ENCODE results near the gene DDX24. TPM values are rescaled to one million over a fixed set of nuclear protein-coding genes. Genes with fewer than 3 reads are reported as not detected.

Gene DDX24
- total RNA-seq, 1 donor from 2014 or later: 168 TPM

DNA sequence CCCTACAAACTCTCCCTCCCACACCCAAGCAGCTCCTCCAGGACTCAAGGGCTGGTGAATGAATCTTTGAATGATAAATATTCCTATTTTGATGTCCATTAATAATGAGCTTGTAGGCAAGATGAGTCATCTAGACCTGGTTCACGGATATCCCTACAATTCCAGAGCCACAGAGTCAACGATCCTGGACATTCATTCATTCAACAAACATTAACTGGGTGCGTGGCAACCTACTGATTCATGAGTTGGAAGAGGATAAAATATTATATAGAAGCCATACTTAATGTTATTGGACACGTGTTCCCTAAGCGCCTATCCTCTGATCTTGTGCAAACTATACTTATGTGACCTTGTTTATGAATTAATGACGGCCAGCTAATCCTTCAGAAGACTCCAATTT lies 55.3 kb downstream of the DDX24 start:
- peak overlapping the region; percentile 87 for H3K4me3 Mint-ChIP-seq
- H3K9me3 Mint-ChIP-seq: no peaks in the 10 kb centered on the region
- DNase-seq (ENCODE audit: low read depth, low spot score): no peak
- H3K36me3 Mint-ChIP-seq (ENCODE audit: low read depth): no peaks in the 10 kb centered on the region
- TF ChIP-seq, protein P1, sequence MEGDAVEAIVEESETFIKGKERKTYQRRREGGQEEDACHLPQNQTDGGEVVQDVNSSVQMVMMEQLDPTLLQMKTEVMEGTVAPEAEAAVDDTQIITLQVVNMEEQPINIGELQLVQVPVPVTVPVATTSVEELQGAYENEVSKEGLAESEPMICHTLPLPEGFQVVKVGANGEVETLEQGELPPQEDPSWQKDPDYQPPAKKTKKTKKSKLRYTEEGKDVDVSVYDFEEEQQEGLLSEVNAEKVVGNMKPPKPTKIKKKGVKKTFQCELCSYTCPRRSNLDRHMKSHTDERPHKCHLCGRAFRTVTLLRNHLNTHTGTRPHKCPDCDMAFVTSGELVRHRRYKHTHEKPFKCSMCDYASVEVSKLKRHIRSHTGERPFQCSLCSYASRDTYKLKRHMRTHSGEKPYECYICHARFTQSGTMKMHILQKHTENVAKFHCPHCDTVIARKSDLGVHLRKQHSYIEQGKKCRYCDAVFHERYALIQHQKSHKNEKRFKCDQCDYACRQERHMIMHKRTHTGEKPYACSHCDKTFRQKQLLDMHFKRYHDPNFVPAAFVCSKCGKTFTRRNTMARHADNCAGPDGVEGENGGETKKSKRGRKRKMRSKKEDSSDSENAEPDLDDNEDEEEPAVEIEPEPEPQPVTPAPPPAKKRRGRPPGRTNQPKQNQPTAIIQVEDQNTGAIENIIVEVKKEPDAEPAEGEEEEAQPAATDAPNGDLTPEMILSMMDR (conservative IDR thresholded peaks at IDR 0.05): no peak
- no peak overlapping the region for H3K27ac Mint-ChIP-seq (ENCODE audit: unreplicated experiment)
- H3K27me3 Mint-ChIP-seq (ENCODE audit: low read depth): no peaks in the 10 kb centered on the region
- H3K4me1 Mint-ChIP-seq: peaks cover 20% of the 10 kb centered on the region

DNA sequence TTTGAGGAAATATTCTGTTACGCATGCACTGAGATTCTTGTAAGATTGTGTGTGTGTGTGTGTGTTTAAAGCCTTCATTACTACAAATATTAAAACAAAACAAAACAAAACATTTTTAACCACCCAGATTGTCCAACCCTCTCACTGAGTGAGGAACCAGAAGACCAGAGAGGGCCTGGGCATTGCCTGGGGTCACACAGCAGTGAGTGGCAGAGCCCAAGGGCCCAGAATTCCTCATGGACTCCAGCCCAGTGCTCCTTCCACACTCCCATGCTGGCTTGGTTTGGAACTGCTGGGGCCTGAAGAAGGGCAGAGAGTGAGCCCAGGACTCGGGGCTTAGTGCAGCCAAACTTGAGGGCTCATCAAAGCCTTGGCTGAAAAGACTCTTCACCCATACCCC lies 56.5 kb downstream of the DDX24 start:
- no peaks in the 10 kb centered on the region for H3K27me3 Mint-ChIP-seq (ENCODE audit: low read depth)
- H3K9me3 Mint-ChIP-seq: no peaks in the 10 kb centered on the region
- TF ChIP-seq, protein P1 (conservative IDR thresholded peaks at IDR 0.05): no peak
- DNase-seq (ENCODE audit: low read depth, low spot score): no peak
- H3K36me3 Mint-ChIP-seq (ENCODE audit: low read depth): no peaks in the 10 kb centered on the region
- peaks cover 20% of the 10 kb centered on the region for H3K4me1 Mint-ChIP-seq
- no peak overlapping the region for H3K27ac Mint-ChIP-seq (ENCODE audit: unreplicated experiment)
- H3K4me3 Mint-ChIP-seq: no peak overlapping the region

DNA sequence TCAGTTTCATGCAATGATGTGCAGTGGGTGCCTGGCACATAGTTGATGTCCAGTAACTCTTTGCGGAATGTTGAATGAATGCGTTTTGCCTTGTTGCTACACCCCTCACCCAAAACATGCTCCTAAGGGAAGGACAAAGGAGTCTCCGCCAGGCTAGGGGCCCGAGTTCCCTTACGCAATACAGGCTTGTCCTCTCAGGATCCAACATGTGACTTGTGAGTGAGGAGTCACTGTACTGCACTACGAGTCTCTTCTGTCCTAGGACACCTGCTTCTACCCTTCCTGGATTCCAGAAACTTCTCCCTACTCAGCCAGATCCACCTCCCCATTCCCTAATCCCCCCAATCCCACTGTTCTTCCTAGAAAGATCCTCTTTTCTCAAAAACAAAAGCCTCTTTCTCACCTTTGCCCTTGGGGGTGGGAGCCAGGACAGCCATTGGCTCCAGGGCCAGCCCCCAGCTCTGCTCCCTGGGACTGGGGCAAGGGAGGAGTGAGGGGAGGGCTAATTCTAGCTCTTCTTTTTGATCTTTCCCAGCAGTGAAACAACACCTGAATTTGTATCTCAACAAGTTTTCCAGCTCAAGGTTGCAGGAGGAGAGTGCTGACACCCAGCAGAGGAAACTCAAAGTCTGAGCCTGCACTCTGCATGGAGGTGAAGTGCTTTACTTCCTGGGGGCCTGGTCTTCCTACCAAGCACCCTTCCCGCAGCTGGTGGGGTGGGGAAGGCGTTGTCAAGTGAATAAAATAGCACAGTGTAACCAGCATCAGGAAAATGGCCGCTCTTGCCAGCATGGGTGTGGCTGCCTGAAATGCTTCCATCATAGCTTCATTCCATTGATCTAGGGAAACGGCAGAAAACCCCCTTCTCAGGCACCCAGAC lies 58.2 kb downstream of the DDX24 start:
- no peaks in the 10 kb centered on the region for H3K9me3 Mint-ChIP-seq
- H3K4me1 Mint-ChIP-seq: peaks cover 17% of the 10 kb centered on the region
- H3K27me3 Mint-ChIP-seq (ENCODE audit: low read depth): no peaks in the 10 kb centered on the region
- no peaks in the 10 kb centered on the region for H3K36me3 Mint-ChIP-seq (ENCODE audit: low read depth)
- no peak overlapping the region for H3K4me3 Mint-ChIP-seq
- DNase-seq (ENCODE audit: low read depth, low spot score): no peak
- H3K27ac Mint-ChIP-seq (ENCODE audit: unreplicated experiment): no peak overlapping the region
- TF ChIP-seq, protein P1 (conservative IDR thresholded peaks at IDR 0.05): no peak

DNA sequence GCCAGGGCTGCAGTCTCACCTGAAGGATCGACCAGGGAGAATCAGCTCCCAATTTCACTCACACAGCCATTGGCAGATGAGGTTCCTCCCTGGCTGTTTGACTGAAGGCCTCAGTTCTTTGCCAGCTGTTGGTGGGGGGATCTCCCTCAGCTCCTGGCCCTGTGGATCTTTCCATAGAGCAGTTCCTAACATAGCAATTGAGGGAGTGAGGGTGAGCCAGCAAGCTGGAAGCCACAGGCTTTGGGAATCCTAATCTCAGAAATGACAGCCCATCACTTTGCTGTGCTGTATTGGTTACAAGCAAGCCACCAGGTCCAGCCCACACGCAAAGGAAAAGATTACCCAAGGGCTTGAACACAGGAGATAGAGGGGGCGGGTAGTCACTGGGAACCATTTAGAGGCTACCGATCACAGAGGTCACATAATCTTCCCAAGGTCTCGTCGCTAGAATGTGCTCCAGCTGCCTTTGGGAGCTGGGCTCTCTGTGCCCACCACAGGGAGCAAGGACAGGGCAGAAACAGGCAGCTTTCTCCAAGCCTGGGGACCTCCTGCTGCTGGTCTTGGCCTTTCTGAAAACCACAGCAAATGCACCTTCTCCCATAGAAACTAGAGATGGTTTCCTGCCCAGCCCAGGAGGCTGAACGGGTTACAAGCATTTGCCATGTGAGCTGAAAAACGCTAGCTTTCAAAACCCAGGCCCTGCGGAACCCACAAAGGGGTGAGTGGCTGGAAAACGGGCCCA lies 59.4 kb downstream of the DDX24 start:
- Mint-ChIP-seq H3K4me3 (no peak overlapping the region), H3K27ac (ENCODE audit: unreplicated experiment) (no peak overlapping the region), H3K36me3 (ENCODE audit: low read depth) (no peaks in the 10 kb centered on the region), H3K4me1 (peaks cover 17% of the 10 kb centered on the region), H3K9me3 (no peaks in the 10 kb centered on the region), H3K27me3 (ENCODE audit: low read depth) (no peaks in the 10 kb centered on the region)
- DNase-seq (ENCODE audit: low read depth, low spot score): no peak
- TF ChIP-seq, protein P1 (conservative IDR thresholded peaks at IDR 0.05): no peak

DNA sequence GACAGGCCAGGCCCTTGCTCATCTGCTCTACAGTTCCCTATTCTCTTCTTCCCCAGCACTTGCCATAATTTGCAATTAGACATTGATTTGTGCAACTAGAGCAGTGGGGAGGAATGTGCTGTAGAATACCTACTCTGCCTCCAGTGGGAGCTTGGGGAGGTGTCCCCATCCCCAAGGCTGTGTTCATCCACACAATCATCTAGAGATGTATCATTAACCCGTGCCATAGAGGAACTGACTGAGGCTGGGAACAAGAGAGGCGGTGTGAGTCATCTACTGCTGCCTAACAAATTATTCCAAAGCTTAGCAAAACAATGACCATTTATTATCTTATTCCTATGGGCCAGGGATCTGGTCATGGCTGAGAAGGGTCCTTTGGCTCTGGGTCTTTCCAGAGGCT lies 60.0 kb downstream of the DDX24 start:
- Mint-ChIP-seq H3K27ac (ENCODE audit: unreplicated experiment) (no peak overlapping the region), H3K36me3 (ENCODE audit: low read depth) (no peaks in the 10 kb centered on the region), H3K4me3 (no peak overlapping the region), H3K27me3 (ENCODE audit: low read depth) (no peaks in the 10 kb centered on the region), H3K9me3 (no peaks in the 10 kb centered on the region), H3K4me1 (peaks cover 15% of the 10 kb centered on the region)
- TF ChIP-seq, protein P1 (conservative IDR thresholded peaks at IDR 0.05): no peak
- no peak for DNase-seq (ENCODE audit: low read depth, low spot score)

All from neural crest cell (in vitro differentiated cells).